SK-N-MC (cell line): ENCODE data around the gene CD300A.

ENCODE experiments used
- EZH2 ChIP-seq: fragments of 200-600 bp; sonication (generic); IDR thresholded peaks from one replicate; pipeline ENCODE4 v1.6.1; 2017; ENCODE audit warnings: antibody characterized with exemption
- POLR2AphosphoS5 ChIP-seq: IDR thresholded peaks from 2 replicates; pipeline ENCODE4 v1.6.1; 2012; ENCODE audit warnings: mild to moderate bottlenecking, low read depth, low read length, borderline replicate concordance

GRCh38 chr17:74531231-74531761, 64.9 kb downstream of the CD300A start, which contains the start of gene CD300LB:
- TF ChIP-seq POLR2AphosphoS5: no peak
- no peak for TF ChIP-seq EZH2
